NCI-H446 treated with DMSO at 0.1 percent for 48 hours (cell line): ENCODE measurements around the gene GRID2.
"Not testable (repeated sequence)": the region's sequence is repeated elsewhere in the genome, so short reads cannot be mapped to it uniquely, and the experiment has no call there.

Source experiments
- DNase-seq: peaks from one replicate; lab custom pipeline; 2025; lab: John Stamatoyannopoulos, UW

Gene GRID2

DNA sequence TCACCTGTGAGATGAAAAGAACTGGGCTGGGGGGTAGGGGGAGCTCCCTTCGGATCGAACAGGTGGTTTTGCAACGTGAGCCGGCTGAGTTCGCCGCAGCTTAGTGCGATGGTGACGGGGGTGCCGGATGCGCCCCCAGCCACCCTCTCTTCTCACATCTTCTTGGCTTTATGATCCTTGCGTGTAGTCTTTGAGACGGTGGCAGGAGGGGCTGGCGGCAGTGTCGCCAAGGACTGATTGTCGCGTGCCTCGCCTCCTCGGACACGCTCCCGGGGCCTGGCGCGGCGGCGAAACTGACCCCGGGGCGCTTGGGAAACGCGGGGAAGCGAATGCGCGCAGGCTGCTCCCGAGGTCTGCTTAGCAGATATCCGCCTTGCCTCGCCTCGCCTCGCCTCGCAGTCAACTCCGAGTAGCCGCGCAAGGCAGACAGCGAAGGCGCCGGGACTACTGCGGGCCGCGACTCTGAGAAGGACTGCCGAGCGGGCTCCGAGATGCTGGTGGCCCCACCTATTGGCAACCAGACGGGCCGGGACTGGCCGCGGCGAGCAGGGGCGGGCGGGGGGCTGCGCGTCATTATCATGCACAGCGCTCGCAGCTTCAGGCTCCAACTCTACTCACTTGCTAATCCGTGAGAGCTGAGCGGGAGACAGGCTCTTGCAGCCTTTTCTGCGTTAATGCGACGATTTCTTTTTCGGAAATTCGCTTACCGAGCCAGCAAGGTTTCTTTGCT lies 1.5 kb downstream of the GRID2 start:
- peak; percentile 94 for DNase-seq

DNA sequence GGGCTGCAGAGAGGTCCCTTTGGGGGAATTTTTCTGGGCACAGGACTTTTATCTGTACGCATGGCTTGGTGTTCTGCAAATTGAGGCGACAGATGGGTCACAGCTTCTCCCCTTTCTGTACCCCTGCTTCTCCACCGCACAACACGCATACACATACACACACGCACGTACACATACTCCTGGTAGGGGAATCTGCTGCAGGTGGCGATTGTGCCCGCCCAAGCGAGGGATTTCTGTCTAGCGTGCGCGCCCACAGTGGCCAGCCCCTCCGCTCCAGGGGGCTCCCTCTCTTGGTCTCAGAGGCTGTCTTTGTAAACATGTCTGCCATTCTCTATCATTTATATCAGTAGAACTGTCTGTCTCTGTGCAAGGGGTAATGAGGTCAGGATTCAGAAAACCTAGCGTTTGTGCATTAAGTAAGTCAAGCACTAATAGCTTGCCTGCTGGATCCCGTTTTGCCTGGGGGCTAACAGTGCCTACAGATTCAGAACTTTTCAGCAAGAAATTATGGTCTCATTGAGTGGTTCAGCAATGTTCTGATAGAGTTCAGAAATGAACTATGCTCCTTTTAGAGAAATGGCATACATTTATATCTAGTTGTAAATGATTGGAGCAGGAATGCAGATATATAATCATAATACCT lies 2.2 kb downstream of the GRID2 start:
- peak; percentile 72 for DNase-seq

DNA sequence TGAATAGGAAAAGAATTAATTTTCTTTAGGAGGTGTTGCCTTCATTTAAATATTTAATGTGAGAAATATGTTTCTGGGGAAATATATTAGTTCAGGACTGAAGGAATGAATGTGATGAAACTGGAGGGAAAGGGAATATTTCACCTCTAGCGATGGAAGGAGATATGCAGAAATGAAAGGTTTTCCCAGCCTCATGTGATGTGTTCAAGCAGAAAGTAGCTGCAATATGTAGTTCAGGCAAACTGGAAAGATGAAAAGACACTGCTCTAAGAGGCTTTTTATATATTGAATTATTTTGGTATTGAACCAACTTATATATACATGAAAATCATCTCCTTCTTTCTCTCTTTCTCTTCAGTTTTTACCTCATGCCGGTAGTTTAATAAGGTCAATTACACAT lies 3.4 kb downstream of the GRID2 start:
- peak; percentile 17 for DNase-seq

DNA sequence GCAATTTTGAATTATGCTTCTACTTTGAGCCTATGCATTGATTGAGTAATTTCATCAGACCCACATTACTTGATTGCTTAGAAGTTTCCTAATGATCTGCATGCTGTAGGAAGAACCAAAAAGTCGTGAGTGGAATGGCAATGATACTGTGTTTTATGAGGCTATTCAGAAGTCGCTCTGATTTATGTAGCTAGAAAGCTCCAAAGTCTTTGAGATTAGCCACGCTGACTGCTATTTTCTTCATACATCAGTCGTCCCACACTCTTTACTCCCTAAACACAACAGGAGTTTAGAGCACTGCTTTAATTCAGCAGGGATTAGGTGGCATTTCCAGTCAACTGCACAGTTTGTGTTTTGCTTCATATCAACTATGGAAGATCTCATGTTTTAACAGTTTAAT lies 4.1 kb downstream of the GRID2 start:
- DNase-seq: peak; percentile 23

DNA sequence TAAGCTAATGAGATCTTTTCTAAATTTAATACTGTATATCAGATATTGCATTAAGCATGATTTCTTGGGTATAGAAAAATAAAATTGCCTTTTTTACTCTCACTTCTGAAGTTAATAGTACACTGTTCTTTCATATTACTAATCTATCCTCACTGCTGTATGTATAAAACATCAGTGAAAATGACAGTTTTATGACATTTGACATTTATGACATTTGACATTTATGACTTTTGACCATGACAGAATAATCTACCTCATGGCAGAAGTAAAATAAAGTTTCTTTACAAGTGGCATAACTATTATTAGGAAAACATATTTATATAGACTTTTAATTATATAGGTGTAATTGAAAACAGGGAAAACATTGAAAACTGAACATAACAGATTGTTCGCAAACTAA lies 13.3 kb downstream of the GRID2 start:
- no peak for DNase-seq

DNA sequence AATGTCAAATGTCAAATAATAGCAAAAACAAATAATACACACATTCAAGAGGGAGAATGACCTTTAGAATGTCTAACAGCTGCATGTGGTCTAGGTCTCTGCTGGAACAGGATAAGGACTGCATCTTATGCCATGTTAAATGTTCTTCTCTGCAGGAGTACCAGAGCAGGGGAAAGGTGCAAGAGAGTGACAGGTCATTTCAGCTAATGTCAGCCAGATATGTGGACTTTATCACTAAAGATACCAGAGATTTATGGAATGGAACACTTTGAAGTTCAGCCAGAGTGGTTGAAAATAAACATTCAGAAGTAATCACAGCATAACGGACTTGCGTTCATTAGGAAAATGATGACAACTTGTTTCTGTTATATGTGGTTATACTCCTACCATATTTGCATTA lies 24.3 kb downstream of the GRID2 start:
- no peak for DNase-seq

DNA sequence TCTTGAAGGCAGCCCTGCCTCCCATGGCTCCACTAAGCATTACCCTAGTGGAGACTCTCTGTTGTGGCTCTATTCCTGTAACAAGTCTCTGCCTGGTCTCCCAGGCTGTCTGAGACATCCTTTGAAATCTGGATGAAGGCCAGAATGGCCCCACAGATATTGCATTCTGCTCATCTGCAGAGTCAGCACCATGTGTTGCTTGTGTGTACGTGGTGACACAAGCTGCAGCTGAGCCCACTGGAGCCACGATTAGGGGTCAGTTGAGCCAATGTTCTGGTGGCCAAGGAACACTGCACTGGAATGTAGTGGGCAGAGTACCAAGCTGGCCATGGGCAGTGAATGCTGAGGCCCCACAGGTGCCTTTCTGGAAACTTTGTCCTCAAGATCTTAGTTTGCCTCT lies 29.2 kb downstream of the GRID2 start:
- DNase-seq: peak; percentile 26

DNA sequence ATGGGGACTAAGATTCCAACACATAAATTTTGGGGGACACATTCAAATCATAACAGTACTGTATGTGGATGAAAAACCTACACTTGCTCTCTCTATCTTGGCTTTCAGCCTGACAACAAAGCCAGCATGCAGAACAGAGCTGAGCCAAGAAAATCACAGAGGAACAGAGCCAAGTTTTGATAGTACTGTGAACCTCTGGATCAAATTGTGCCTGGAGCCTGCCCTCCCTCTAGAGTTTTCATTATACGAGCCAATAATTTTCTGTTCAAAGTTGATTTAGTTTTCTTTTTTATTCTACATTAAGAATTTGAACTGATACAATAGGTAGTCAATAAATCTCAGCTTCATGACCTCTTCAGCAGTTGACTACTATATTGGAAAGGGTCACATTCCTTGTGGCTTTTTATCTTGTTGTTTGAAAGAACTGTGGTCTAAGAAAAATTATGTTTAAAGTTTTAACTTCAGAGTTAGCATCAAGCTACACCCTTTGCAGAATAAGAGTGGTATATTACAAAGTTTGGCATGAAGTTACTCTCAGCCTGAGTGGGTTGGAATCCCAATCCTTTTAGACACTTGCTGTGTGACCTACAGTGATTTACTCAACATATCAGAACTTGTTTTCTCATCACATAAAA lies 31.1 kb downstream of the GRID2 start:
- peak; percentile 67 for DNase-seq

DNA sequence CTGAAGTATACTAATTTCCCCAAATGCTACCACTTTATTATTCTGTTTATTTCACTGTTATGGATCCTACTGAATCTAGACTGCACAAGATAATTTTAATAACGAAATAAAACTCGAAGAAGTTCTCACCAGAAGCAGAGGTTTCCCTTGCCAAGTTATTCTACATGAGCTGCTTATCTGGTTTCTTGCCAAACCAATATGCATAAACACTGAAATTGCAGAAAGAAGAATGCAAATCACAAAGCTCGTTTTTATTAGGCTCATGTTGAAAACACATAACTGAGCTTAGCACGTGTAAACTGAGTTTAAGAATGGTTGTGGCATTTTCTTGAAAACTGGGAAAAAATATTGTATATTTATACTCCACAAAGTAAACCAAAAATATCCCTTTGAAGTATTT lies 35.9 kb downstream of the GRID2 start:
- peak; percentile 51 for DNase-seq

DNA sequence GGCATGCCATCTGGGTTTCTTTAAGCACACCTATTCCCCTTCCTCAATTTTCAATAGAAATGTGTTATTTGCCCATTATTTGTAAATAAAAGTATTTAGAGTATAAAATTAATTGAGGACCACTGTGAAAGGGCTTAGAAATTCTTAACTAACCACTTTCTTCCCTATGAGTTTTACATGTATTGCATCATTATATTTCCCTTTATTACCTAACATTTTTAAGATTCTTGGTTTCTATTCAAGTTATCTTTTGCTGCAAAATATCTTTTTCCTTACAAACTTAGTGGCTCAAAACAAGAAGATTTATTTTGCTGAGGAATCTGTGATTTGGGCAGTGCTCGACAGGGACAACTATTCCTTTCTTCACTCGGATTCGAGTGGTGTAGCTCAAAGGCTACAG lies 40.5 kb downstream of the GRID2 start:
- DNase-seq: no peak

DNA sequence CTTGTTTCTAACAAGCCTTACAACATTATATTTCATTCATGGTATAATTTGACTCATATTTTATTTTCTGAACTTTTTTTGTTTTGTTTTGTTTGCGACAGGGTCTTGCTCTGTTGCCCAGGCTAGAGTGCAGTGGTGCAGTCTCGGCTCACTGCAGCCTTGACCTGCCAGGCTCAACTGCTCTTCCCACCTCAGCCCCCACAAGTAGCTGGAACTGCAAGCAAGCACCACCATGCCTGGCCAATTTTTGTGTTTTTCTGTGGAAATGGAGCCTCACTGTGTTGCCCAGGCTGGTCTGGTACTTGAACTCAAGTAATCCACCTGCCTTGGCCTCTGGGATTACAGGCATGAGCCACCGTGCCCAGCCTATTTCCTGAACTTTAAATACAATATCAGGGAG lies 42.5 kb downstream of the GRID2 start:
- DNase-seq: no peak

DNA sequence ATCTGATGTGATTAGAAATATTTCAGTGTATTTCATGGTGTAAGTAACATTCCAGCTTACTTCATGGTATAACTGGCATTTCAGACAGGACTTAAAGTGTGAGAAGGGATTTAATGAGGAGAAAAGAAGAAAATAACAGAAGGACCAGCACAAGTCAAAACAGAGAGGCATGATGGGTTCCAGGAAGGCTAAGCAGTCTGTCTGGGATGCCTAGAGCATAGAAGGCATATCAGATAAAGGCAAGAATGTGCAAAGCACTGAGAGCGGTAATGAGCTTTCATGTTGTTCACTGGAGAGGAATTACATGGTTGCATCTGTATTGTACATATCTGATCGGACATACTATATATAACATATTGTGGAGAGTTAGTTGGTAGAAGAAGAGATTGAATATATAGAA lies 54.2 kb downstream of the GRID2 start:
- DNase-seq: no peak

DNA sequence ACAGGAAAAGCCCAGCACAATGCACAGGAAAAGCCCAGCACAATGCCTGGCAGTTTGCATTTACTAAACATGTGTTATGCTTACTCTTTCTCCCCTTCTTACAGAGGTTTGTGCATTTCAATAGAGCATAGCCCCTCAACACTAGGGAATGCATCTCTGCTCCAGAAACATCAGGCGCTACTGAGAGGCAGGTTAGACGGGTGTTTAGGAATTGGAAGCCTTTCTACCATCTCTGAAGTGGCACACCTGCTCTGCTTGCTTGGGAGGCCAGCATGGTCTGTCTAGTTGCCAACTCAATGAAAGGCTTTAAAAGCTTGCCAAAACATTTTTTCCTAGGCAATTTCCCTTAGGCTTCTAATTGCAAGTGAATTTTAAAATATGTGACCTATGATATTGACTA lies 55.7 kb downstream of the GRID2 start:
- DNase-seq: peak; percentile 60

DNA sequence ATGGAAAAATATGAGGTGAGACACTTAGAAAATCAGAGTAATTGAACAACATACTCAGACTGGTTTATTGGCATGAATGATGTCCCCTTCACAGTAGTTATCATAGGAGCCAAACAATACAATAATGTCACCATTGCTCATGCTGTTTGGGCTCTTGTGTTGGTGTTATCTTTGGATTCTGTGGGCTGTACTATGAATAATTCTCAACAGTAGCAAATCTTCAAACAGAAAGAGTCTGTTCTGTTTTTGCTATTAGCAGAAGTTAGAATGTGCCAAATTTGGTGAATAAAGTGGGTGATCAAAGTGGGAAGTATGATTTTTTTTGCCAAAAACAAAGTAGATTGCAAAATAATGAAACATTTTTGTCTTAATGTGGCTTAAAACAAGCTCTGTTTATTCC lies 58.3 kb downstream of the GRID2 start:
- no peak for DNase-seq

DNA sequence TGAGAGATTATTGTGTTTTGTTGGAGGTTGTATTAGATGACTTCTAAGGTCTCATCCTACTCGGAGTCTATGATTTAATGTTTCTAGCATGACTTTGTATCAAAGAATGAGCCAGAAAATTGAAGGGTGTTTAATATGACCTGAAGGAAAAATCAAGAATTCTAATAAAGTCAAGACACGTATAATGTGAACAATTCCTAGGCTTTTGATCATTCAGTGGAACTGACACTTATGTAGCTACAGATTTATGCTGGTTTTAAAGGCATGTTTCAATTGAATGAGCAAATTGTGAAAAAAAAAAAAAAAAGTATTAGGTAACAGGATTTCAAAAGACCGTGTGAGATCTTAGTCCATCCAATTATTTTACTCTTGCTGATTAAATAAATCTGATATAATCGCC lies 64.9 kb downstream of the GRID2 start:
- DNase-seq: no peak

DNA sequence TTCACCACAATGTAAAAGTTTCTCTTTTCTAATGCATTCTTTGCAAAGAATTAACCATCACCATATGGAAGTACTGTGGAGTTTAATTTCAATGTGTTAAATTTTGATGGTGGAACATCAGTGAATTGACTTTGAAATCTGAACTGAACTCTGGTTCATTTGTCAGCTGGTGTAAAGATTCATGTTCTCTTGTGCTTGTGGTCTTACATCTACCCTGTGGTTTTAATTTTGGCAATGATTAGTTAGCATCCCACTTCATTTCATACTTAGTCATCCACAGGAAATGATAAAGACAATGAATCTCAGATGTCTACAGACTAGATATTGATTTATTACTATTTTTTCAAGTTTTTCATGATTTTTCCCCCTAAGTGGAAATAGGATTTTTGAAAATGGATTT lies 77.8 kb downstream of the GRID2 start:
- no peak for DNase-seq

DNA sequence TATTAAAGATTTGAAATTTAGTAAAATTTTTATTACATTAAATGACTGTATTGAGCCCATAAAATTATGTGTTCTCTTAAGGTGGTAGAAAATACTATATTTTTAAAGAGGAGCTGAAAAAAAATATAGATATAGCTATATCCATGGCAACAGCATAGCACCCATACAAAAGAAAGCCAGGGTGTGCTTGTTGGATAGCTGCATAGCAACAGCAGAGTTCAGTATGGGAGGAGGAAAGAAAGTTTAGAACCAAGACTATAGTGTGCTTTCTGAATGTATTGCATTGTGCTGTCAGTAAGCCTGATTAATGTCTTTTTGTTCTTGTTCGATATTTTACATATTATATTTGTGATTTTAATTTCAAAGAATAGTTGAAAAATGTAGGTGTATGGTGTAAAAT lies 78.4 kb downstream of the GRID2 start:
- no peak for DNase-seq

DNA sequence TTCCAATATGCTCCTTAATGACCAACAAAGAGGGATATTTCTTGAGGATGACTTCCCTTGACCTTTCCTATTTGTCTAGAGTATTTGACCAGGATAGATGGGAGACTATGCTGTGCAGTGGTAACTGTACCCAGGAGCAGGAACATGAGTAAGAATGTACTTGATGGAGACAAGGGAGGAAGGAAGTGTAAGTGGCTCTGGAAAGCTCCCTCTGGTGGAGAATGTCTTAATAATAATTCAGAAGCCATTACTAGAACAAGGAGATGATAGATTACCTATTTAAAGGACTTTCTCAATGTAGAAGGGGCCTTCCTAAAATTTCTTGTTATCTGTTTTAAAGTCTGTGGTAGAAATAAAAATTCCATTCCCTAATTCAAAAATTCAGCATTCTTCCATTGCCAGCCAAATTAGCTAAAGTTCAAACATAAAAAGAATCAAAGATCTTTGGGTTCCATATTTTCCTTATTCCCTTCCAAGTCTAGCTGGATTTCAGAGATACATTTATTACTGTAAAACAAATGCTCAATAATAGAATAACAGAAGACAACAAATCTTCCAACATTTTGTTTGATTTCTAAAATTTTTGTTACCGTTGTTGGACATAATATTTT lies 83.8 kb downstream of the GRID2 start:
- DNase-seq: peak; percentile 37

DNA sequence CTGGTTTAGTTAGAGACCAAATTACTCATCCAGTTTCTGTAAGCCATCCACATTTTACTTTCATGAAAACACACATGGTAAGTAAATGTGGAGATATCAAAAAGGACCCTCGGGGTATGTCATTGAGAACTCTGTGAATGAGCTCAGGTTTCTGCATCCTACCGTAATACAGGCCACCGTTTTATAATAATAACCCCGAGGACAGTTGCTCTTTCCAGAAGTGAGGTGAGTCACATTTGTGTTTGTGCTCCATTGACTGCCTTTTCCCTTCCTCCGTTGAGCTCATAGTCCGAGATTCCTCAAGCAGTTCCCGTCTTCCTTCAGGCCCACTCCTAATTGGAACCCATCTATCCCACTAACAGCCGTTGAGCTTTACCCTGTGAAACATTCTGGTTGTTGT lies 95.3 kb downstream of the GRID2 start:
- no peak for DNase-seq

DNA sequence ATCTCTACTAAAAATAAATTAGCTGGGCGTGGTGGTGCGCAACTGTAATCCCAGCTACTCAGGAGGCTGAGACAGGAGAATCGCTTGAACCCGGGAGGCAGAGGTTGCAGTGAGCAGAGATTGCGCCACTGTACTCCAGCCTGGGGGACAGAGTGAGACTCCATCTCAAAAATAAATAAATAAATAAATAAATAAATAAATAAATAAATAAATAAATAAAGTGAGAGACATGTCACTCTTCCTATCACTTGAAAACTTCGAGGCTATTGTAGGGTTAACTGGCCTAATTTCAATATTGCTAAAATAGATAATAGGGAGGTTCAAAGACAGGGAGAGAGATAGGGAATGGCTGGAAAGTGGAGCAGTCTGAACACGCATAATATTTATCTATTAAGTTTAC lies 99.8 kb downstream of the GRID2 start:
- DNase-seq: not testable (repeated sequence)

DNA sequence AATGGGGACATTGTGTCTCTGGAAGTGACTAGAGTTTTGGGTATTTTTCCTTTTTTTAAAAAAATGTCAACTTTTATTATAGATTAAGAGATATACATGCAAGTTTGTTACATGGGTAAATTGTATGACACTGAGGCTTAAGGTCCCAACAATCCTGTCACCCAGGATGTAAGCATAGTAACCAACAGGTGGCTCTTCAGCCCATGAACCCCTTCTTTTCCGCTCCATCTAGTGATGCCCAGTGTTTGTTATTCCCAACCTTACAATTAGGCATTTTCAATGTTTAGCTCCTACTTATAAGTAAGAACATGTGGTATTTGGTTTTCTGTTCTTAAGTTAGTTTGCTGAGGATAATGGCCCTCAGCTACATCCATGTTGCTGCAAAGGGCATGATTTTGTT lies 102.7 kb downstream of the GRID2 start:
- no peak for DNase-seq

DNA sequence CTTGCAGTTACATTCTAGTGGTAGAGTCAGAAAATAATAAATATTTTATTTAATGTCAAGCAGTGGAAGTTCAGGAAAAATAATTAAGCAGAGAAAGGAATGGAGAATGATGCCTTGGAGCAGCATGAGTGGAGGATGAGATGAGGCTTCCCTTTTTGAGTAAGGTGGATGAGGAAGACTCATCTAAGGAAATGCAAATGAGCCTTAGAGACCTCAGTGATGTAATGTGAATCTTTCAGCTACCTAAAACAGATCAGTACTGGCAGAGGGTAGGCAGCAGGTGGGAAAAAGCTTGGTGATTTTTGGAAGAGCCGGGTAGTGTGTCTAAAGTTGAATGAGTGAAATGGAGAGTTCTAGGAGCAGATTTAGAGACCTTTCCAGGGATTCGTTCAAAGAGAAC lies 118.2 kb downstream of the GRID2 start:
- DNase-seq: no peak

DNA sequence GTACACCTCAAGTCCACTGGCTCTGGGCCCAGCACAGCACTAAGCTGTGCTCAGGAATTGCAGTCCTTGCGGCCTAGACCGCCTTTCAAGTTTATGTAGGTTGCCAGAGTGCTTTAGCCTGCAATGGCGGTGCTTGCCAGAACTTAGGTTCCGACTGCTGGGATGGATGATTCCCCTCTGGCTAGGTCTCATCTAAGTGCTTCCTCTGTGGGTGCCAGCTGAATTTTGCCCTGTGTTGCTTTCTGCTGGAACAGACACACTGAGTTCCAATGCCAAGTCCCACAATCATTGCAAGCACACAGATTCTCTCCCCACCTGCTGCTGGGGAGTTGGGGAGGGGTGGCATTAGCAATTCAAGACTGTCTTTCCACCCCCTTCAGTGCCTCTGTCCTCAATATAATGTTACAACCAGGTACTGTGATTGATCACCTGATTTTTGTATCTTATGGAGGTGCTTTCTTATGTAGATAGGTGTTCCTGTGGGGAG lies 129.5 kb downstream of the GRID2 start:
- DNase-seq: peak; percentile 65
